Heart right ventricle (tissue), 16 donors: ENCODE results near the gene GRIK4. TPM values are rescaled to one million over a fixed set of nuclear protein-coding genes. Genes with fewer than 3 reads are reported as not detected.

ENCODE experiments used
- ATAC-seq, 8 donors: fragments of 200-7000 bp; cut with Tn5 transposase; one replicate each; pipeline ENCODE4 v1.9.1; 2020; ENCODE audit warnings: mild to moderate bottlenecking in 8 of 8, moderate library complexity in 8 of 8, moderate number of reproducible peaks in 1 of 8
- DNase-seq, 2 donors: peaks; one replicate each; pipeline ENCODE4 v3.0.0-alpha.2; 2020
- H3K27ac ChIP-seq, 10 donors: fragments of 200-600 bp; sonication (generic) in 2 of 10; one replicate each; pipeline versions ENCODE4 v1.5.0 to v1.8.0; 2020 to 2022; ENCODE audit warnings: mild to moderate bottlenecking in 3 of 10
- H3K27me3 ChIP-seq, 7 donors: fragments of 200-600 bp; one replicate each; pipeline ENCODE4 v1.8.0; 2021 to 2022; ENCODE audit warnings: mild to moderate bottlenecking in 2 of 7
- H3K36me3 ChIP-seq, 9 donors: fragments of 200-600 bp; sonication (generic) in 1 of 9; one replicate each; pipeline versions ENCODE4 v1.5.0 to v1.8.0; 2020 to 2022; ENCODE audit warnings: mild to moderate bottlenecking in 2 of 9
- H3K4me1 ChIP-seq, 9 donors: fragments of 200-600 bp; sonication (generic) in 1 of 9; one replicate each; pipeline versions ENCODE4 v1.5.0 to v1.8.0; 2020 to 2022; ENCODE audit warnings: mild to moderate bottlenecking in 4 of 9
- H3K4me3 ChIP-seq, 10 donors: fragments of 200-600 bp; sonication (generic) in 2 of 10; one replicate each; pipeline versions ENCODE4 v1.5.0 to v1.8.0; 2020 to 2022; ENCODE audit warnings: mild to moderate bottlenecking in 7 of 10, moderate library complexity in 2 of 10
- H3K9me3 ChIP-seq, 11 donors: fragments of 200-600 bp in 10 of 11; sonication (generic) in 2 of 11; one replicate each; pipeline versions ENCODE4 v1.5.0 to v1.8.0; 2013 to 2022; ENCODE audit warnings: mild to moderate bottlenecking in 2 of 11, control low read depth in 1 of 11, moderate library complexity in 1 of 11
- WGBS, 2 donors: extraction: QIAGEN DNeasy Blood & Tissue Kit; methylation state at CpG; one replicate each; pipeline ENCODE4 v1.1.7; 2013; ENCODE audit warnings: inconsistent platforms in 1 of 2; 5-methylcytosine and 5-hydroxymethylcytosine counted together
- intact Hi-C, 10 donors: fragments of 100-400 bp; cut with DNase I; formaldehyde crosslinking; loops; one replicate each; pipeline versions ENCODE4 v1.11.1 to v1.14.2; 2022
- polyA plus RNA-seq, 2 donors: library from polyadenylated mRNA; stranded (reverse); fragments of 200-250 nt; gene quantifications; one replicate each; pipeline ENCODE4 v1.2.3, GENCODE V29; 2013
- total RNA-seq, 10 donors: library from RNA; stranded (reverse); fragmentation: NEBNext Ultra II Directional in 3 of 10; extraction: Animal tissue kit (Norgen Biotek cat#: 25700) in 3 of 10; gene quantifications; one replicate each; pipeline versions ENCODE4 v1.2.1 to v1.2.4, GENCODE V29; 2021 to 2023
- TF ChIP-seq, protein P1 (sequence below), 9 donors: fragments of 200-600 bp; sonication (generic) in 2 of 9; IDR thresholded peaks; one replicate each; pipeline versions ENCODE4 v1.5.0 to v1.8.0; 2021 to 2022; ENCODE audit warnings: antibody characterized with exemption in 9 of 9, mild to moderate bottlenecking in 5 of 9, moderate library complexity in 1 of 9
- donor health status: Arrhythmogenic right ventricular cardiomyopathy.
- donor health status: ischemic (EF 13 %, LVEDD 7.1; RV severe dilation, severe dysfunction).
- donor health status: healthy with polysubstance abuse.
- donor health status: DM: no; HTN: yes; CAD: no.
- donor health status: DM: no; HTN: no; CAD: no.
- donor health status: ischemic (EF 25% LVEDD 6.9; RV normal size, moderate dysfunction).
- donor health status: ischemic (EF 25% LVEDD 5.7; RV mildly dilated, moderate dysfunction).
- donor health status: healthy.
- donor health status: DM: yes; HTN: yes; CAD: no.
- donor health status: Ischemic cardiomyopathy.
- donor health status: ischemic (EF 35%, LVEDD 5.7; RV mildly dilated, moderate dysfunction).
- donor health status: nonischemic (EF 11% LVEDD 7.7; RV severe dilation, severe dysfunction).
- donor health status: DM: yes; HTN: yes; CAD: no.
- donor health status: PGD.
- donor health status: ischemic (EF 29% LVEDD 5.4; RV normal size, mild dysfunction).
- donor health status: nonischemic (EF 23%, LVEDD 6.1; RV moderate dilation, normal function).

The GRIK4 gene
- total and polyA plus RNA-seq, 12 donors, result 0.01 to 0.85 (median 0.37) TPM; not detected in 6

DNA sequence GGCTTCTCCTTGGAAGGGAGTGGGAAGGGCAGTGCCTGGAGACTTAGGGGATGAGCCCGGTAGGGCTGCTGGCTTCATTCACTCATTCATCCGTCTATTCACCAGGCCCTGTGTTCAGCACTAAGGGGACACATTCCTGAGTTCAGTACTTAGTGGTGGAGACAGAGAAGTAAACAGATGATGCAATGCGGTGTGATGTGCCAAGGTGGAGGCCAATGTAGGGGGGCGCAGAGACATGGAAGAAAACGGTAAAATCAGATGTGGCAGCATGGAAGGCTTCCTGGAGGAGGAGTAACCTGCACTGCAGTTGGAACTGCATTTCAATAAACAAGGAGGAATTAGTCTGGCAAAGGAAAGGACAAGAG is 21.3 kb downstream of the GRIK4 start:
- DNase-seq (no peak), ATAC-seq (peak in 3 of 8 donors; percentile 29 to 73 (median 35))
- intact Hi-C loops, result no loop called here
- Histone ChIP-seq H3K36me3 (no peaks in the 10 kb centered on the region), H3K9me3 (no peaks in the 10 kb centered on the region), H3K27ac (no peak overlapping the region), H3K27me3 (peaks cover 0 to 20% (median 2%) of the 10 kb centered on the region in 7 donors), H3K4me1 (peaks cover 0 to 6% (median 0%) of the 10 kb centered on the region in 9 donors), H3K4me3 (no peak overlapping the region)
- WGBS, 2 donors, result 47 to 49% methylated on average over 5 of the region's 5 CpGs
- TF ChIP-seq, protein P1, sequence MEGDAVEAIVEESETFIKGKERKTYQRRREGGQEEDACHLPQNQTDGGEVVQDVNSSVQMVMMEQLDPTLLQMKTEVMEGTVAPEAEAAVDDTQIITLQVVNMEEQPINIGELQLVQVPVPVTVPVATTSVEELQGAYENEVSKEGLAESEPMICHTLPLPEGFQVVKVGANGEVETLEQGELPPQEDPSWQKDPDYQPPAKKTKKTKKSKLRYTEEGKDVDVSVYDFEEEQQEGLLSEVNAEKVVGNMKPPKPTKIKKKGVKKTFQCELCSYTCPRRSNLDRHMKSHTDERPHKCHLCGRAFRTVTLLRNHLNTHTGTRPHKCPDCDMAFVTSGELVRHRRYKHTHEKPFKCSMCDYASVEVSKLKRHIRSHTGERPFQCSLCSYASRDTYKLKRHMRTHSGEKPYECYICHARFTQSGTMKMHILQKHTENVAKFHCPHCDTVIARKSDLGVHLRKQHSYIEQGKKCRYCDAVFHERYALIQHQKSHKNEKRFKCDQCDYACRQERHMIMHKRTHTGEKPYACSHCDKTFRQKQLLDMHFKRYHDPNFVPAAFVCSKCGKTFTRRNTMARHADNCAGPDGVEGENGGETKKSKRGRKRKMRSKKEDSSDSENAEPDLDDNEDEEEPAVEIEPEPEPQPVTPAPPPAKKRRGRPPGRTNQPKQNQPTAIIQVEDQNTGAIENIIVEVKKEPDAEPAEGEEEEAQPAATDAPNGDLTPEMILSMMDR (IDR thresholded peaks at IDR 0.05), result no peak

DNA sequence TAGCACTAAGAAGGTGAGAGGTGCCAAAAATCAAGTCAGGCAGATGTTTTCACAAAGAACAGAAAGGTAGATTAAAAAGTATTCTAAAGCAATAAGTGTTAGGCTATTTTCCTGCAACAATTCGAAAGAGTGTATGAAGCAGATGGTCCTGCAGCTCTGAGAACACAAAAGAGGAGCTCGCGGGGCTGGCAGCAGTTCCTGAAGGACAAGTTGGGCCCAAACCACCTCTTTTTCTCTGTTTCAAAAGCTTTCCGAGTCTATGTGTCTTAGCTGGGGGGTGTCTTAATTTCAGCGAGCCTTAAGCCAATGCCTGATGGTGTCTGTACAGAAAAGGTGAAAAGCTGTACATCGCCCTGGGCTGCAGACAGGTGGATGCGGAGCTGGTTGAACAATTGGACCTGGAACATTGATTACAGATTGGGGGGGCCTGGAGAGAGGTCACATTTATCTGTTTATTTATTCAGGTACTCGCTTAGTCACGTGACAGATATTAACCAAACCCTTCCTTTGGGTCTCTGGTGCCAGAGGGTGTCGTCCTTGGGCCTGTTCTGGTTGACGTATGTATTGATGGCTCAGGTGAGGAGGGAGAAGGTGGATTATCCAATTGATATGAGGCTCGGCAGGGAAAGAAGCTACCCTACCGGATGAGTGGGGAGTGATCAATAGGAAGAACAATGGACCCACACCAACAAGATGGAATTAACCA is 24.7 kb downstream of the GRIK4 start:
- no peaks in the 10 kb centered on the region for H3K36me3 ChIP-seq
- peaks cover 0 to 2% (median 0%) of the 10 kb centered on the region in 11 donors for H3K9me3 ChIP-seq
- peaks cover 0 to 6% (median 0%) of the 10 kb centered on the region in 7 donors for H3K27me3 ChIP-seq
- peaks cover 0 to 10% (median 2%) of the 10 kb centered on the region in 9 donors for H3K4me1 ChIP-seq
- no peak overlapping the region for H3K4me3 ChIP-seq
- intact Hi-C loops, result no loop called here
- no peak for DNase-seq
- no peak overlapping the region for H3K27ac ChIP-seq
- TF ChIP-seq, protein P1 (IDR thresholded peaks at IDR 0.05), result no peak
- ATAC-seq, result no peak
- 92 to 93% methylated on average over 13 of the region's 13 CpGs for WGBS, 2 donors

DNA sequence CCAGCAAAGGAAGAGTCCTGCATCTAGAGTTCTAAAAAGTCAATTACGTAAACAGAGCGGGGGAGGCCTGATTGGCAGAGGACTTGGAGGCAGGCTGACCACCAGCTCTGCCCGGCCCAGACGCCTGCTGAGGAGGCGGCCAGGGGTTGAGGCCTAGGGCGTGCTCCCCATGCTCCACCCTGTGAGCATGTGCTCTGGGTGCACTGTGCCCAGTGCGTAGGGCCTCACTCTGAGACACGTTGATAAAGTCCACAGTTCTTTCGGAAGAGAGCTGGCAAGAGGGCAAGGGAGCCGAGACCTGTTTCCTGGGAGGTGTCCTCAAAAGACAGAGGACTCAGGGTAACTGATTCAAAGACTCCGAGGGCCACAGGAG is 25.2 kb downstream of the GRIK4 start:
- WGBS, 2 donors, result 92% methylated on average over 11 of the region's 11 CpGs

DNA sequence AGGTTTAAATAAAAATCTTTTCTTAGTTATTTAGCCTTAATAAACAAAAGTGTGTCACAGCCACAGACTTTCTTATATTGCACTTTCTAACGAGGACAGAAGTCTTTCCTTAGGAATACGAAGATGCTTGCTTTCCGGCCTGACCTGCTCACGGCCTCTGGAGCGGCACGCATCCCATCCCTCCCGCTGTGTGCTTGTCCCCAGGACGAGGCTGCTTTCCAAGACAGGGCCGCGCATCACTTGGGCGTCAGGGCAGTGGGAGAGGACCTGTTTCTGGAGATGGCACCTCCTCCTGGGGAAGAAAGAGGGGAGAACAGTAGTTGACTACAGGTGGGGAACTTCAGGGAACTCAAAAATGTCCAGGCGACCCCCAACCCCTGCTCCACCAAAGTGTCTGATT is 26.4 kb downstream of the GRIK4 start:
- DNase-seq (no peak), ATAC-seq (no peak)
- Histone ChIP-seq H3K36me3 (no peaks in the 10 kb centered on the region), H3K4me3 (no peak overlapping the region), H3K27me3 (peaks cover 0 to 3% (median 0%) of the 10 kb centered on the region in 7 donors), H3K4me1 (peaks cover 0 to 10% (median 0%) of the 10 kb centered on the region in 9 donors), H3K9me3 (peaks cover 0 to 15% (median 6%) of the 10 kb centered on the region in 11 donors), H3K27ac (no peak overlapping the region)
- 94 to 96% methylated on average over 12 of the region's 12 CpGs for WGBS, 2 donors
- intact Hi-C loops, result no loop called here
- TF ChIP-seq, protein P1 (IDR thresholded peaks at IDR 0.05), result no peak

More for the DNA sequence above, 25.2 kb downstream of the GRIK4 start:
- intact Hi-C loops, result no loop called here
- H3K36me3 ChIP-seq, result no peaks in the 10 kb centered on the region
- H3K4me1 ChIP-seq, result peaks cover 0 to 10% (median 2%) of the 10 kb centered on the region in 9 donors
- no peak overlapping the region for H3K4me3 ChIP-seq
- H3K27ac ChIP-seq, result no peak overlapping the region
- peaks cover 0 to 8% (median 3%) of the 10 kb centered on the region in 11 donors for H3K9me3 ChIP-seq
- TF ChIP-seq, protein P1 (IDR thresholded peaks at IDR 0.05), result no peak
- DNase-seq, result no peak
- peaks cover 0 to 6% (median 0%) of the 10 kb centered on the region in 7 donors for H3K27me3 ChIP-seq
- no peak for ATAC-seq
